HG03342 (cell line): ENCODE results near the gene ATXN7L2.
"Not testable (repeated sequence)": the region's sequence is repeated elsewhere in the genome, so short reads cannot be mapped to it uniquely, and the experiment has no call there.

Experiments used
- ATAC-seq: cut with Tn5 transposase; IDR thresholded peaks from one replicate; pipeline ENCODE4 v1.9.1; 2021; ENCODE audit warnings: mild to moderate bottlenecking, moderate library complexity; ENCODE audit not compliant: unreplicated experiment

ATXN7L2 gene

GRCh38 chr1:109483672-109484518, at the start of gene ATXN7L2:
ATXN7L2 (plus strand) TSS chr1:109483905; CDS start chr1:109483954, 49 bp downstream.
- peak; percentile 72 for ATAC-seq

GRCh38 chr1:109434484-109434883, 49.2 kb upstream of the ATXN7L2 start:
- ATAC-seq, result no peak

- no peak for ATAC-seq
Observed at GRCh38 chr1:109438798-109439297, 44.9 kb upstream of the ATXN7L2 start.

- no peak for ATAC-seq
Observed at GRCh38 chr1:109441069-109441468, 42.6 kb upstream of the ATXN7L2 start.

GRCh38 chr1:109443476-109443875, 40.2 kb upstream of the ATXN7L2 start:
- no peak for ATAC-seq

GRCh38 chr1:109444346-109444745, 39.4 kb upstream of the ATXN7L2 start:
- no peak for ATAC-seq

GRCh38 chr1:109445949-109446695, 37.6 kb upstream of the ATXN7L2 start:
- not testable (repeated sequence) for ATAC-seq

GRCh38 chr1:109447524-109447923, 36.2 kb upstream of the ATXN7L2 start:
- no peak for ATAC-seq

GRCh38 chr1:109454497-109455133, 29.1 kb upstream of the ATXN7L2 start:
- ATAC-seq, result no peak

- ATAC-seq, result no peak
Observed at GRCh38 chr1:109457819-109458218, 25.9 kb upstream of the ATXN7L2 start.

GRCh38 chr1:109466125-109466451, 17.6 kb upstream of the ATXN7L2 start:
- ATAC-seq, result no peak

- ATAC-seq, result no peak
Observed at GRCh38 chr1:109466452-109467300, 17.0 kb upstream of the ATXN7L2 start, which contains the start of gene SYPL2. SYPL2 (plus strand) TSS chr1:109466546; CDS start chr1:109466844, 298 bp downstream.

- ATAC-seq, result no peak
Observed at GRCh38 chr1:109467301-109467777, 16.4 kb upstream of the ATXN7L2 start.

GRCh38 chr1:109468061-109468460, 15.6 kb upstream of the ATXN7L2 start:
- no peak for ATAC-seq

GRCh38 chr1:109468903-109469302, 14.8 kb upstream of the ATXN7L2 start:
- no peak for ATAC-seq

GRCh38 chr1:109470245-109470644, 13.5 kb upstream of the ATXN7L2 start:
- ATAC-seq, result no peak

- no peak for ATAC-seq
Observed at GRCh38 chr1:109472779-109473178, 10.9 kb upstream of the ATXN7L2 start.

- ATAC-seq, result not testable (repeated sequence)
Observed at GRCh38 chr1:109473284-109474057, 10.2 kb upstream of the ATXN7L2 start.

- ATAC-seq, result no peak
Observed at GRCh38 chr1:109474697-109475096, 9.0 kb upstream of the ATXN7L2 start.
